Inflammatory macrophage treated with lipopolysaccharide for 4 hours (primary cell): ENCODE measurements around the gene SEC61A1.

ENCODE experiments used
- DNase-seq: peaks from one replicate; pipeline ENCODE4 v3.0.0-alpha.2; 2020

Gene SEC61A1

GRCh38 chr3:128078322-128078721 lies 26.1 kb downstream of the SEC61A1 start:
- DNase-seq, result no peak

- DNase-seq, result no peak
Observed at GRCh38 chr3:128078875-128079274, 26.6 kb downstream of the SEC61A1 start.

DNA sequence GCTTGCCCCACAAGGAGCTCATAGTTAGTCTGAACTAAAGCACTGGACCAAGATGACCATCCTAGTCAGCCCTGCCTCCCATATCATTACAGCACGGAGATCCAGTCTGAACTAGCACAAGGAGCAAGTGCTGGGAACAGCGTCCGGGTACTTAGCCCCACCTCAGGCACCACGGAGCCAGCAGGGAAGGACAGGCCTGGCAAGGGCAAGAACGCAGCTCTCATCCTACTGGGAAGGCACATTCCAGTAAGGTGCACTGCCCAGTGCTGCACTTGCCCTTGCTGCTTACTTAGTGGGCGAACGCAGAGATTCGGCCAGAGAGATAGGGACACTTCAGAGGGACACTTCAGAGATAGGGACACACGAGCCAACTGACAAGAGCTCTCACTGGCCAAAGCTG lies 27.6 kb downstream of the SEC61A1 start:
- DNase-seq, result no peak

- DNase-seq, result peak; percentile 81
Observed at GRCh38 chr3:128080323-128081080, 28.3 kb downstream of the SEC61A1 start.

- no peak for DNase-seq
Observed at GRCh38 chr3:128081226-128081625, 29.0 kb downstream of the SEC61A1 start.

GRCh38 chr3:128081846-128082245 lies 29.6 kb downstream of the SEC61A1 start:
- DNase-seq, result peak; percentile 16

DNA sequence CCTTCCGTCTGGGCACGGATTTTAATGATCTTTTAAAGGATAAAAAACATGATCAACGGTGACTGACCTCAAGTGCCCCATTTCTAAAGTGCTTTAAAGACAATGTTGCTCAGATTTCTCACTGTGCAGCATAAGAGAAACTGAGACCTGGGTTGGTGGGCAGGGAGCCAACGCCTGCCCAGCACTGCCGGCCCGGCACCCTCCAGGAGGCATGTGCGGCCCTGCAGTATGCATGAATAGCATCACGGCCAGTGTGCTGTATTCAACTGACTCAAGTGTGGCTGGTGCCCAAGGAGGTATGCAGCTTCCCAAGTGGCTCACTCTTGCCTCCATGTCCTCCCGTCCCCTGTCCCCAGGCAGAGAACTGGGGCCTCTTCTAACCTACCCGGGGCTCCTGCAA lies 30.3 kb downstream of the SEC61A1 start:
- DNase-seq, result no peak

- DNase-seq, result no peak
Observed at GRCh38 chr3:128083396-128083795, 31.2 kb downstream of the SEC61A1 start.

DNA sequence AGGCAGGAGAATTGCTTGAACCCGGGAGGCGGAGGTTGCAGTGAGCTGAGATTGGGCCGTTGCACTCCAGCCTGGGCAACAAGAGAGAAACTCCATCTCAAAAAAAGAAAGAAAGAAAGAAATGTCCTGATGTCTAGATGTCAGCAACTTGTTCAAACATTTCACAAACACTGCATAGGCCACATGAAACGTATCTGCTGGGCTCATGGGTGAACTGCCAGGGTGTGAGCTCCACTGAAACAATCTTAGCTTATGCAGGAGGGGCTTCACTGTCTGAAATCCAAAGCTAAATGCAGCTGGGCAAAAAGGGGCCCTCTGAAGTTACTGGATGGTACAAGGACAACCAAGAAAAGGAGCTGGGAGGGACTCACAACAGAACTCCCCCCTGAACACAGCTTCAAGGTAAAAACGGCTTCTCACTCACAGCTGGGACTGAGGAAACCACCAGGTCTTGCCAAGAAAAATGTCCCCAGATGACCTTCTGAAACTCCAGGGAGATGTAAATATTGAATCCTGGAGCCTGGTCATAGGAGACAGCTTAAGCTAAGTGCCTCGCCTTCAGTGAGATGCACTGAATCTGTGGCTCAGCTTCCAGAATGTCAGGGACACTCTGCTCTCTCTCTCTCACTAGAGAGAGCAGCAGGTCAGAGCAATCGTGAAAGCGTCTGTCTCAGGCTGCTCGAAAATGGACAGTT lies 31.9 kb downstream of the SEC61A1 start:
- DNase-seq, result no peak

DNA sequence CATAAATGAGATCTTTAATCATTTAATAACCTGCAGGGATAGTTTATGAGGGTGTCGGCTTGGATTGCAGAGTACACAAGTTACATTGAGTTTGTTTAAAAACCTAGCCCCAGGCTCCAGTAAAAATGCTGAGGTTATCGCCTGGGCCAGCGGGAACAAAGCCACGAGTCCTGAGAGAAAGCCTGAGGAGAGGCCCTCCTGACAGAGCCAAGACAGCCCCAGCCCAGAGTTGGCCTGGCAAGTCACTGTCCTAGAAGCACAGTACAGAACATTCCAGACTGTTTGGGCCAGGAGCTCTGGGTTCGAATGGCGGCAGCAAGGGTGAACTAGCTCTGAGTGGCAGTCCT lies 32.4 kb downstream of the SEC61A1 start:
- no peak for DNase-seq

- no peak for DNase-seq
Observed at GRCh38 chr3:128089135-128089534, 36.9 kb downstream of the SEC61A1 start.

- DNase-seq, result no peak
Observed at GRCh38 chr3:128091586-128091985, 39.3 kb downstream of the SEC61A1 start.

DNA sequence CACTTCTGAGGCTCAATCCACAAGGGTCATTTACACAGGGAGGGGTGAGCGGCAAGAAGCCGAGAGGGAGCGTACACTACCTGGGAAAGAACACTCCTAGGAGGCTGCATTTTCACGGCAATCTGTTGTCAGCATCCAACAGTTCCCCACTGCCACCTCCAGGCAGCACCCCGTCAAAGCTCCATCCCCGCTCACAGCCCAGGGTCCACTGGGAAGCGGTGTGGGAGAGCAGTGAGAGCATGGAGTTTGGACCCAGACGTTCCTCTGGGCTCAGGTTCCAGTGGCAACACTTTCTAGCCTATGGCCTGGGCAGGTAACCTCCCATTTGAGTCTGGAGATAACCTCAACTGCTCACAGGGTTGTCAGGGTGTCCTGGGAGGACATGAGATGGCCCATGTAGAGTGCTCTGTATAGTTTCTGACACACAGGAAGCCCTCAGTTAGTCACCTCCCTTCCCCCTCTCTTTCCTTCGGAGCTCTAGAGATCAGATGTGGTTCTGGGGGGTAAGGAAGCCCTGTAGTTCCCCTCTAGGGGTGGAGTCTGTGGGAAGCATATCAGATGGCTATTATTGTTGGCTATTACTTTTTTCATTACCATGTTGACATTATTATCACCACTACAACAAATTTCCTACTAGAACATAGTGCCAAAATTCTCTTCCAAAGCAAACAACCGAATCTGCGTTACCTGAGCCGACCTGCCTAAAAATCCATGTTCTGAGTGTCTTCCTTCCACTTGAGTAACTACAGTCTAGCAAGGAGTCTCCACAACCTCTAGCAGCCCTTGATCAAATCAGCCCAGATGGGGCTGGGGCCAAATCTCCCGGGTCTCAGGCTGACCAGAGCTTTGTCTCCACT lies 42.3 kb downstream of the SEC61A1 start:
- no peak for DNase-seq

GRCh38 chr3:128095222-128095703 lies 43.0 kb downstream of the SEC61A1 start:
- peak; percentile 68 for DNase-seq

DNA sequence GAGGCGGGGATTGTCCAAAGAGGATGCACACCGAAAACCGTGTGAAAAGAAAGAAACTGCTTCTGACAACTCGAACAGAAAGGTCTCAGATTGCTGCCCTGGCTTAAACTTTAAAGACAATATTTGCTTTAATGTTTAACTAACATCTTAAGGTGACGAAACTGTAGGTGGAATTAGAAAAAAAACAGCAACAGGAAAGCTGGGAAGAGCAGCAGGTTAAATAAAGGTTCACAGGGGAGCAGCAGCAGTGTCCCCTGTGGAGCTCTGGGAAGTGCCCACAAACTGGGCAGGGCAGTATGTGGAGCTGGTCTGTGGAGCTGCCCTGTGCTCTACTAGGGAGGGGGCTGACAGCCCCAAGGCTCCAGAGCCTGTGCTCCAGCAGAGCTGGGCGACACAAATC lies 46.0 kb downstream of the SEC61A1 start:
- DNase-seq, result no peak

GRCh38 chr3:128100161-128100560 lies 47.9 kb downstream of the SEC61A1 start:
- no peak for DNase-seq

- no peak for DNase-seq
Observed at GRCh38 chr3:128100638-128101037, 48.4 kb downstream of the SEC61A1 start.

- no peak for DNase-seq
Observed at GRCh38 chr3:128103136-128103676, 51.0 kb downstream of the SEC61A1 start.

GRCh38 chr3:128107834-128108233 lies 55.6 kb downstream of the SEC61A1 start:
- no peak for DNase-seq

GRCh38 chr3:128111147-128111546 lies 58.9 kb downstream of the SEC61A1 start:
- no peak for DNase-seq

GRCh38 chr3:128112357-128112968 lies 60.2 kb downstream of the SEC61A1 start:
- no peak for DNase-seq
